CD14-positive monocyte (primary cell): ENCODE results near the gene MESD. TPM values are rescaled to one million over a fixed set of nuclear protein-coding genes. Genes with fewer than 3 reads are reported as not detected.

ENCODE experiments used
- DNase-seq, 3 donors: peaks; one replicate each; pipeline ENCODE4 v3.0.0-alpha.2; 2011 to 2022
- H2AFZ ChIP-seq: 2 replicates; pipeline ENCODE4 v1.6.0; 2012; ENCODE audit warnings: mild to moderate bottlenecking, low read depth, low read length, inconsistent platforms; ENCODE audit not compliant: insufficient read depth, poor library complexity, severe bottlenecking
- H3K27ac ChIP-seq, 2 donors: 1 replicate in 1 of 2; 2 replicates in 1 of 2; pipeline ENCODE4 v1.5.1; 2012 to 2013; ENCODE audit warnings: low read length in 2 of 2, control low read depth in 1 of 2, inconsistent platforms in 1 of 2, low read depth in 1 of 2, mild to moderate bottlenecking in 1 of 2
- H3K27me3 ChIP-seq, 2 donors: one replicate each; pipeline versions ENCODE4 v1.6.0 to v1.6.1; 2011 to 2013; ENCODE audit warnings: low read length in 2 of 2; ENCODE audit not compliant: control insufficient read depth in 2 of 2, insufficient read depth in 2 of 2
- H3K36me3 ChIP-seq, 2 donors: replicated peaks in 1 of 2; 1 replicate in 1 of 2; 2 replicates in 1 of 2; pipeline versions ENCODE4 v1.5.1 to v1.6.1; 2012 to 2013; ENCODE audit warnings: low read length in 2 of 2, control low read depth in 1 of 2, inconsistent platforms in 1 of 2, mild to moderate bottlenecking in 1 of 2; ENCODE audit not compliant: insufficient read depth in 2 of 2, control insufficient read depth in 1 of 2
- H3K4me1 ChIP-seq, 2 donors: 1 replicate in 1 of 2; 2 replicates in 1 of 2; pipeline versions ENCODE4 v1.5.1 to v1.6.1; 2012 to 2013; ENCODE audit warnings: low read length in 2 of 2, control low read depth in 1 of 2, inconsistent platforms in 1 of 2, mild to moderate bottlenecking in 1 of 2, moderate library complexity in 1 of 2; ENCODE audit not compliant: insufficient read depth in 2 of 2, control insufficient read depth in 1 of 2
- H3K4me2 ChIP-seq: replicated peaks from 2 replicates; pipeline ENCODE3; 2012; ENCODE audit warnings: low read length, moderate library complexity, mild to moderate bottlenecking; ENCODE audit not compliant: poor library complexity, severe bottlenecking; ENCODE audit errors: extremely low read depth
- H3K4me3 ChIP-seq, 3 experiments: fragments of 200-600 bp in 1 of 3; sonication (generic) in 1 of 3; replicated peaks in 1 of 3; 1 replicate in 2 of 3; 2 replicates in 1 of 3; pipeline ENCODE4 v1.5.1; 2011 to 2013; ENCODE audit warnings: low read length in 3 of 3, mild to moderate bottlenecking in 3 of 3, control low read depth in 2 of 3, low read depth in 2 of 3, inconsistent platforms in 1 of 3, moderate library complexity in 1 of 3
- H3K79me2 ChIP-seq: 2 replicates; pipeline ENCODE4 v1.6.0; 2012; ENCODE audit warnings: mild to moderate bottlenecking, control low read depth, inconsistent platforms, low read length, moderate library complexity; ENCODE audit not compliant: insufficient read depth
- H3K9ac ChIP-seq: 2 replicates; pipeline ENCODE4 v1.6.0; 2017; ENCODE audit warnings: low read length, mild to moderate bottlenecking; ENCODE audit not compliant: insufficient read depth, poor library complexity, severe bottlenecking
- H3K9me3 ChIP-seq, 2 donors: replicated peaks in 1 of 2; 1 replicate in 1 of 2; 2 replicates in 1 of 2; pipeline versions ENCODE4 v1.5.1 to v1.6.1; 2012 to 2013; ENCODE audit warnings: low read length in 2 of 2, control low read depth in 1 of 2; ENCODE audit not compliant: control insufficient read depth in 1 of 2, insufficient read depth in 1 of 2
- H4K20me1 ChIP-seq: 2 replicates; pipeline ENCODE4 v1.6.0; 2012; ENCODE audit warnings: mild to moderate bottlenecking, low read length, control low read depth, moderate library complexity; ENCODE audit not compliant: insufficient read depth
- H3K27ac Mint-ChIP-seq, 7 donors: one replicate each; pipeline ENCODE4 v1.8.0; 2020; ENCODE audit warnings: mild to moderate bottlenecking in 7 of 7, mixed read lengths in 7 of 7, moderate library complexity in 6 of 7, inconsistent platforms in 2 of 7
- H3K27me3 Mint-ChIP-seq, 3 donors: one replicate each; pipeline ENCODE4 v1.8.0; 2021 to 2022; ENCODE audit warnings: low read depth in 3 of 3, mild to moderate bottlenecking in 3 of 3, mixed read lengths in 3 of 3, moderate library complexity in 3 of 3, inconsistent platforms in 1 of 3
- H3K36me3 Mint-ChIP-seq, 2 donors: one replicate each; pipeline ENCODE4 v1.8.0; 2020; ENCODE audit warnings: mixed read lengths in 2 of 2, inconsistent platforms in 1 of 2, mild to moderate bottlenecking in 1 of 2
- H3K4me1 Mint-ChIP-seq: one replicate; pipeline ENCODE4 v1.8.0; 2020; ENCODE audit warnings: mild to moderate bottlenecking, mixed read lengths
- H3K4me3 Mint-ChIP-seq, 2 donors: one replicate each; pipeline ENCODE4 v1.8.0; 2020; ENCODE audit warnings: mild to moderate bottlenecking in 2 of 2, mixed read lengths in 2 of 2, moderate library complexity in 1 of 2
- H3K9me3 Mint-ChIP-seq, 7 donors: one replicate each; pipeline ENCODE4 v1.8.0; 2020 to 2022; ENCODE audit warnings: mixed read lengths in 7 of 7, mild to moderate bottlenecking in 6 of 7, moderate library complexity in 6 of 7, inconsistent platforms in 2 of 7
- CTCF ChIP-seq: fragments of 200-600 bp; IDR thresholded peaks from one replicate; pipeline ENCODE4 v1.8.0; 2022; ENCODE audit warnings: antibody characterized with exemption, mild to moderate bottlenecking
- WGBS: methylation state at CpG from one replicate; pipeline ENCODE4 v1.1.5; 2013; ENCODE audit warnings: missing lambda C conversion rate; ENCODE audit not compliant: insufficient coverage; 5-methylcytosine and 5-hydroxymethylcytosine counted together
- intact Hi-C, 2 donors: fragments of 100-400 bp; cut with micrococcal nuclease; formaldehyde crosslinking; loops; one replicate each; pipeline versions ENCODE4 v1.15.0 to v1.15.1; 2023
- polyA plus RNA-seq, 3 donors: library from polyadenylated mRNA; depleted of rRNA in 1 of 3; unstranded in 2 of 3; stranded (reverse) in 1 of 3; fragments of 300-500 nt in 2 of 3; fragments of >200 nt in 1 of 3; fragmentation: Illumina TruSeq in 2 of 3; gene quantifications; 1 replicate in 2 of 3; 2 replicates in 1 of 3; pipeline ENCODE4 v1.2.3, GENCODE V29; 2012 to 2021

Gene MESD
- polyA plus RNA-seq, 3 donors, result 5.6 to 15.7 (median 13.1) TPM

- H3K4me3 Mint-ChIP-seq, result no peak overlapping the region
- H3K9me3 ChIP-seq, result no peaks in the 10 kb centered on the region
- H3K27me3 ChIP-seq, result no peaks in the 10 kb centered on the region
- no peak for TF ChIP-seq CTCF
- H3K9me3 Mint-ChIP-seq, result no peaks in the 10 kb centered on the region
- H4K20me1 ChIP-seq, result no peaks in the 10 kb centered on the region
- H3K4me3 ChIP-seq, result no peak overlapping the region
- H3K27ac ChIP-seq, result no peak overlapping the region
- H3K27me3 Mint-ChIP-seq, result peaks cover 0 to 5% (median 0%) of the 10 kb centered on the region in 3 donors
- H3K79me2 ChIP-seq, result no peaks in the 10 kb centered on the region
- peaks cover 11 to 23% of the 10 kb centered on the region in 2 donors for H3K36me3 ChIP-seq
- no peak overlapping the region for H2AFZ ChIP-seq
- no peaks in the 10 kb centered on the region for H3K4me1 Mint-ChIP-seq
- H3K4me2 ChIP-seq, result no peak overlapping the region
- no peak for DNase-seq
- intact Hi-C loops, result no loop called here
- WGBS, result no CpG with 5 or more reads among the region's 3 CpGs
- no peak overlapping the region for H3K27ac Mint-ChIP-seq
- H3K4me1 ChIP-seq, result no peaks in the 10 kb centered on the region
- H3K36me3 Mint-ChIP-seq, result peaks cover 33 to 40% of the 10 kb centered on the region in 2 donors
- no peak overlapping the region for H3K9ac ChIP-seq
Observed at GRCh38 chr15:80939216-80939615, 50.4 kb downstream of the MESD start.

GRCh38 chr15:80937718-80938117 is 51.9 kb downstream of the MESD start:
- Histone ChIP-seq H3K36me3 (peaks cover 10 to 15% of the 10 kb centered on the region in 2 donors), H2AFZ (no peak overlapping the region), H3K4me2 (no peak overlapping the region), H3K4me1 (no peaks in the 10 kb centered on the region), H3K9ac (no peak overlapping the region), H3K79me2 (no peaks in the 10 kb centered on the region), H4K20me1 (no peaks in the 10 kb centered on the region), H3K27me3 (no peaks in the 10 kb centered on the region), H3K4me3 (no peak overlapping the region), H3K9me3 (no peaks in the 10 kb centered on the region), H3K27ac (no peak overlapping the region)
- H3K36me3 Mint-ChIP-seq, result peaks cover 26 to 27% of the 10 kb centered on the region in 2 donors
- WGBS, result 97% methylated on average over 11 of the region's 12 CpGs
- no peak overlapping the region for H3K27ac Mint-ChIP-seq
- no peaks in the 10 kb centered on the region for H3K9me3 Mint-ChIP-seq
- peaks cover 0 to 3% (median 0%) of the 10 kb centered on the region in 3 donors for H3K27me3 Mint-ChIP-seq
- no peaks in the 10 kb centered on the region for H3K4me1 Mint-ChIP-seq
- no peak overlapping the region for H3K4me3 Mint-ChIP-seq
- TF ChIP-seq CTCF, result no peak
- intact Hi-C loops, result no loop called here
- DNase-seq, result no peak
